ENCODE data around the gene KCNJ10.

Gene KCNJ10

GRCh38 chr1:160099716-160100375 is 29.9 kb upstream of the KCNJ10 start (continued):
- no peak for TF ChIP-seq PRDM4 (tag by site-specific recombination; IDR thresholded peaks at IDR 0.05)
- no peak for TF ChIP-seq SCRT1 (tag by site-specific recombination; IDR thresholded peaks at IDR 0.05; ENCODE audit: borderline replicate concordance)
- TF ChIP-seq OSR2 (tag by site-specific recombination; IDR thresholded peaks at IDR 0.05), result no peak
- TF ChIP-seq ZBTB8A (tag by site-specific recombination; IDR thresholded peaks at IDR 0.05), result no peak

GRCh38 chr1:160098852-160099561 is 29.0 kb upstream of the KCNJ10 start:
- peaks cover 4% of the 10 kb centered on the region for H3K4me1 ChIP-seq (ENCODE audit: control insufficient read depth, insufficient read depth, low read length)
- H3K9me3 ChIP-seq (ENCODE audit: control insufficient read depth, insufficient read depth, low read depth, low read length), result no peaks in the 10 kb centered on the region
- peak overlapping the region; percentile 15 for H3K4me3 ChIP-seq (ENCODE audit: low read depth, low read length)
- ChIA-PET POLR2A (interaction anchor here (0.7 to 2.1 kb wide), 8 partner anchors 10 to 304 kb away, joined by 3 to 11 read pairs (median 4); no protein-coding TSS in a partner anchor), CTCF (interaction anchor here (0.7 to 5.1 kb wide), 6 partner anchors 13 to 193 kb away, joined by 3 to 64 read pairs (median 8); no protein-coding TSS in a partner anchor)
- peaks cover 0 to 7% of the 10 kb centered on the region in 2 experiments; a peak in 1 of 3 replicates for H3K36me3 ChIP-seq (ENCODE audit: control insufficient read depth in 2 of 2, insufficient read depth in 1 of 2, low read length in 2 of 2)
- no peak overlapping the region for H3K27ac ChIP-seq (ENCODE audit: extremely low read depth, low read depth, low read length)
- TF ChIP-seq ZXDB (tag by site-specific recombination; IDR thresholded peaks at IDR 0.05) (no peak), ZBTB44 (tag by site-specific recombination; IDR thresholded peaks at IDR 0.05) (no peak), ZNF843 (tag by site-specific recombination; IDR thresholded peaks at IDR 0.05) (no peak), EGR2 (tag by site-specific recombination; IDR thresholded peaks at IDR 0.05; ENCODE audit: low read depth) (peak; percentile 56), ZNF626 (tag by site-specific recombination; IDR thresholded peaks at IDR 0.05) (no peak), REPIN1 (tag by site-specific recombination; IDR thresholded peaks at IDR 0.05; ENCODE audit: low read depth) (no peak), ZNF548 (tag by site-specific recombination; IDR thresholded peaks at IDR 0.05) (no peak), GLIS1 (tag by site-specific recombination; IDR thresholded peaks at IDR 0.05) (peak; percentile 58), ZBTB21 (tag by site-specific recombination; IDR thresholded peaks at IDR 0.05) (no peak), HIC1 (tag by site-specific recombination; IDR thresholded peaks at IDR 0.05) (no peak), ZNF624 (tag by site-specific recombination; IDR thresholded peaks at IDR 0.05) (no peak), ZNF121 (tag by site-specific recombination; IDR thresholded peaks at IDR 0.05) (no peak), ZNF664 (tag by site-specific recombination; IDR thresholded peaks at IDR 0.05) (no peak), ZNF580 (tag by site-specific recombination; IDR thresholded peaks at IDR 0.05) (no peak), KLF10 (tag by site-specific recombination; IDR thresholded peaks at IDR 0.05) (peak; percentile 48; the same call in 1 of the 2 replicates), ZNF223 (tag by site-specific recombination; IDR thresholded peaks at IDR 0.05) (no peak), KLF17 (tag by site-specific recombination; IDR thresholded peaks at IDR 0.05) (no peak), ZNF629 (tag by site-specific recombination; IDR thresholded peaks at IDR 0.05) (no peak), ZNF426 (tag by site-specific recombination; IDR thresholded peaks at IDR 0.05) (no peak), OSR2 (tag by site-specific recombination; IDR thresholded peaks at IDR 0.05) (no peak), ZNF514 (tag by site-specific recombination; IDR thresholded peaks at IDR 0.05) (no peak), SP3 (tag by site-specific recombination; IDR thresholded peaks at IDR 0.05) (peak; percentile 36)
